GM12872 (cell line): ENCODE measurements around the gene GBP2.

ENCODE experiments used
- TF ChIP-seq, protein P1 (sequence below): IDR thresholded peaks from 3 replicates; pipeline ENCODE4 v1.5.1; 2011; ENCODE audit warnings: low read depth, mild to moderate bottlenecking, low read length, moderate library complexity; ENCODE audit not compliant: insufficient read depth

Gene GBP2

DNA sequence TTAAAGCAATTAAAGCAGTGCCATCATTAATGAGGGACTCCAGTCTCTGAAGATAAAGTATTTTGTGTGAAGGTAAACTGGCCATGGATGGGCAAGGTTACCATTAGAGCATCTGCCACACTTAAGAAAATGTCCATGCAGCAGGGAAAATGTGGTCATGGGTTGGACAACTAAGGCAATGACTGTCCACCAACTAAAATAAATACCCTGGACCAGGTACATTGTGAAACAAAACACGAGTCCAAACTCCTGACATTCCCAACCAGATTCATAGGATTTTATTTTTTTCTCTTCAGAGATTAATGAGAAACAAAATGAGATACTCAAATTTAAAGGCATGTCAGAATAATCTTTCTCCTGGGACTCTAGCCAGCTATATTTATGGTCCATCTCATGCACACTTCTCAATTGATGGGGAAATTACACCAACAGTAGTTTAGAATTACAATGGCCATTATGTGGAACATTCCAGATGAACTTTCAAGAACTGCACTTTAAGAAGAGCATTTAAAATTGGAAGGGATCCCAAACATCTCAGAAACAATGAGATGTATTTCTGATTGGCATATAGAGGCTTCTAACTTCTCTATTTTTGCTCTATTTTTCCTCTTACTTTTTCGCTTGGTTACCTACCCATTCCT, 41.8 kb upstream of the GBP2 start:
- TF ChIP-seq, protein P1, sequence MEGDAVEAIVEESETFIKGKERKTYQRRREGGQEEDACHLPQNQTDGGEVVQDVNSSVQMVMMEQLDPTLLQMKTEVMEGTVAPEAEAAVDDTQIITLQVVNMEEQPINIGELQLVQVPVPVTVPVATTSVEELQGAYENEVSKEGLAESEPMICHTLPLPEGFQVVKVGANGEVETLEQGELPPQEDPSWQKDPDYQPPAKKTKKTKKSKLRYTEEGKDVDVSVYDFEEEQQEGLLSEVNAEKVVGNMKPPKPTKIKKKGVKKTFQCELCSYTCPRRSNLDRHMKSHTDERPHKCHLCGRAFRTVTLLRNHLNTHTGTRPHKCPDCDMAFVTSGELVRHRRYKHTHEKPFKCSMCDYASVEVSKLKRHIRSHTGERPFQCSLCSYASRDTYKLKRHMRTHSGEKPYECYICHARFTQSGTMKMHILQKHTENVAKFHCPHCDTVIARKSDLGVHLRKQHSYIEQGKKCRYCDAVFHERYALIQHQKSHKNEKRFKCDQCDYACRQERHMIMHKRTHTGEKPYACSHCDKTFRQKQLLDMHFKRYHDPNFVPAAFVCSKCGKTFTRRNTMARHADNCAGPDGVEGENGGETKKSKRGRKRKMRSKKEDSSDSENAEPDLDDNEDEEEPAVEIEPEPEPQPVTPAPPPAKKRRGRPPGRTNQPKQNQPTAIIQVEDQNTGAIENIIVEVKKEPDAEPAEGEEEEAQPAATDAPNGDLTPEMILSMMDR = no peak

DNA sequence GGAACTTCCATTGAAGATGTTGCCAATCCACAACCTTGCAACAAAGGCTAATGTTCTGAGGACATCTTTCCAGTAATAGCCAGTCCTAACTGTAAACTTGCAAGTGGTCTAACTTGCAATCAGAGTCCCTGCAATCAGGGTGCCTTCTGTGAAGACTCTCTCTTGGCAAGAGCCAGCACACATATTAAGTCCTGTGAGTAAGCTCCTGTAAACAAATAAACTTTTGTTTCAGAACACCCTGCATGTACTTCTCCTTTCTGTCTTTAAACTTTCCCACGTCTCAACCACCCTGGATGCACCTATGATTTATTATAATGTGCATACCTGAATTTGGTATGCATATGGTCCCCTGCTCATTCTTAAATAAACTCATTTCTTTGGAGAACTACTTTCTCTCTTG, 40.8 kb upstream of the GBP2 start:
- TF ChIP-seq, protein P1 = no peak

DNA sequence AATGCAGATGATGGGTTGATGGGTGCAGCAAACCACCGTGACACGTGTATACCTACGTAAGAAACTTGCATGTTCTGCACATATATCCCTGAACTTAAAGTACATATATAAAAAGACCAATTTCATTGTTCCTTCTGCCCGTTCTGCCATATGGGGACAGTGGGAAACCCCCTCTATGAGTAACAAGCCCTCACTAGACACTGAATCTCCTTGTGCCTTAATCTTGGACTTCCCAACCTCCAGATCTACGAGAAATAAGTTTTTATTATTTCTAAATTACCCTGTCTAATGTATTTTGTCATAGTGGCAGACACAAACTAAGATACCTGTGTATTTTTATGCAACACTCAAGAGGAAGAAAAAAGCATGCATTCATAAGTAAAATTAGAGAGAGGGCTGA, 39.9 kb upstream of the GBP2 start:
- TF ChIP-seq, protein P1 = no peak

DNA sequence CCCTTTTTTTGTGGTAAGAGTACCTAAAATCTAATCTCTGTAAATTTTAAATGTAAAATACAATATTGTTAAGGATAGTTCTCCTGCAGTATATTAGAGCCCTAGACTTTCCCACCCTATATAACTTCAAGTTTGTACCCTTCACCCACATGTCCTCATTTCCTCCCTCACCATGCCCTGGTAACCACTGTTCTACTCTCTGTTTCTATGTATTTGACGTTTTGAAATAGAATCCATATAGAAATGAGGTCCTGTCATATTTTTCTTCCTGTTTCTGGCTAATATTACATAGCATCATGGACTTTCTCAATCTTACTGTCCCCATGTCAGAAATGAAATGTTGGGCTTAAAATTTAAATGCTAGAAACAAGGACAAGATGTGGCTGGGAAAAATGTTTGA, 25.1 kb upstream of the GBP2 start:
- TF ChIP-seq, protein P1 = no peak

DNA sequence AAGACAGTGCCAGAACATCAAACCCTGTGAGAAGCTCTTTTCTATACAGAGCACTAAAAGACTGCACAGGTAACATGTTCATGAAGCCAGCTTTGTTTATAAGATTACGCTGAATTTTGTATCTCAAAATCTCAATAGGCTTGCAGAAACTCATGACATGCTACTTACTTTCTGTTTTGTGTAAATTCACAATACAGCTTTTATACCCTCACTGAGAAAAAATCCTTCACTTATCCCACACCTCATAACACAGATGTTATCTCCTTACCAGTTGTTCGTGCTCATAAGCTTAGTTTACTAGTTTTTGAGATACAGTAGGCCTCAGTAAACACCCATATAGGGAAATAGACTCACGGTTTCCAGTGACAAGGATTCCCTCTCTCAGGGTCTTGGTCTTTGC, 24.1 kb upstream of the GBP2 start:
- TF ChIP-seq, protein P1 = no peak

DNA sequence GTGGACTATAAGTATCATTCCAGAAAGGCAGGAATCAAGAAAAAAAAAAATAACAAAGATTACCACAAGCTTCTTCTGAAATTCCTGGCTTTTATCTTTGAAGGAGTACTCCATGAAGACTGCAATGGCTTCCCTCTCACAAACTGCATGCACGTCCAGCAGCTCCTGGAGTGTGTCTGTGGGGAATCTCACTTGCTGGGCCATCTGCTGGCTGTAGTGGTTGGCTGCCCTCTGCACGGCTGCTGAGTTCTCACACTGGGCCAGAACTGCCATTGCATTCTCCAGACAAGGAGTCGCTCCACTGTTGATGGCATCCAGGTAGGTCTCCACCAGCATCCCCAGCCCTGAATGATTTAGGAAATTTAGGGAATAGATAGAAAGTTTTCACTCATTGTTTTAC, 23.3 kb upstream of the GBP2 start:
- TF ChIP-seq, protein P1 = 0 out of 3 replicates have a peak, but pooled peaks have one; percentile 9

DNA sequence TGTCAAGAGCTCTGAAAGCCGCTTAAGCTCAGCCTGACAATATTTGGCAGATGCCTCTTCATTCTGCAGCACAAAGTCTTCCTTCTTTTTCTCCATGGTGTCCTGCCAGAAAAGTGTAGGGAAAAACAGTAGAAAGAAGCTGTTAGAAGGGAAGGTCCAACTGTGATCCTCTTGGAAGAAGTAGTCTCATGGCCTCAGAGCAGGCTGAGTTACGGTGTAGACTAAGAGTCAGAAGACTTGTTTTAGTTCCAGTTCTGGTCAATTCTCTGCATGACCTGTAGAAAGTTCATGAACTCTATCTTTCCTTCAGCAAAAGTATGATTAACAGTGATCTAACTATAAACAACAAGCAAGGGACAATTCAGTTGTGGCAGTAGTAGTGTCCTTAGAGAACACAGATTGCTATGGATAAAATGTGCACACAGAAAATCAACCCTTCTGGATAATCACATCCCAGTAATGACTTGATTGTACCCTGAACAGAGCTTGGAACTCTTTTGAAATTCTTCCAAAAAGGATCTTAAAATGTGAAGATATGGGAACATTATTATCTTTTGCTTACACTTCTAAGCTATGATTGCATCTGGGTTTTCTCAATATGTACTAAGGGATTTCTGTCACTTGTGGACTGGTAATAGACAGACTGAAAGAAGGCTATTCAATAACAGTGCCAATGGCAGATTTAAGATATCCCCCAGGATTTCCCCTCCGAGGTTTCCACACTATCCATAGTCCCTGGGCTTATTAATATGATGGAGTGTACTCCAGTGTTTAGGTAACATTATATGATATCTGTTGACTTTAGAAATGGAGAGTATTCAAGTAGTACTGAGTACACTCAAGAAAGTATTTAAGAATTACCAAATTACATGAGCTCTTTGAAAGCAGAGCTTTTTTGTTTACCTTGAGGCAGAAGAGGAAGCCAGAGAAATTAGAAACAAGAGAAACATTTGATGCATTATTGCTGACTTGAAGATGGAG, 22.1 kb upstream of the GBP2 start:
- TF ChIP-seq, protein P1 = no peak
